HEK293 (cell line): ENCODE results near the gene GAS7.

ENCODE experiments used
- CTCF ChIA-PET: fragments of 350-600 bp; formaldehyde crosslinking; extraction: SDS; loops from one replicate; lab custom pipeline; 2021; ENCODE audit warnings: antibody characterized with exemption; lab: Yijun Ruan, JAX
- POLR2A ChIA-PET: fragments of 300-600 bp; formaldehyde crosslinking; extraction: SDS; loops from one replicate; lab custom pipeline; 2020; ENCODE audit warnings: antibody characterized with exemption, inconsistent platforms; lab: Yijun Ruan, JAX
- H3K27ac ChIP-seq: fragments of 200-500 bp; sonication (Bioruptor generic); 2 replicates; pipeline ENCODE4 v1.5.1; 2014; ENCODE audit warnings: low read depth, low read length, control low read depth, inconsistent platforms; ENCODE audit errors: extremely low read depth
- H3K36me3 ChIP-seq, 2 experiments: fragments of 200-500 bp in 1 of 2; sonication (Bioruptor generic) in 1 of 2; 1 replicate in 1 of 2; 2 replicates in 1 of 2; pipeline ENCODE4 v1.5.1; 2014 to 2017; ENCODE audit warnings: inconsistent platforms in 2 of 2, low read length in 2 of 2; ENCODE audit not compliant: control insufficient read depth in 2 of 2, insufficient read depth in 1 of 2
- H3K4me1 ChIP-seq: fragments of 200-500 bp; sonication (Bioruptor generic); 2 replicates; pipeline ENCODE4 v1.5.1; 2014; ENCODE audit warnings: mild to moderate bottlenecking, low read length, inconsistent platforms; ENCODE audit not compliant: control insufficient read depth, insufficient read depth
- H3K4me3 ChIP-seq: 2 replicates; pipeline ENCODE4 v1.5.1; 2011; ENCODE audit warnings: low read depth, mild to moderate bottlenecking, control low read depth, low read length, moderate library complexity
- H3K9me3 ChIP-seq: fragments of 200-500 bp; sonication (Bioruptor generic); 2 replicates; pipeline ENCODE4 v1.5.1; 2014; ENCODE audit warnings: low read depth, low read length, inconsistent platforms; ENCODE audit not compliant: control insufficient read depth, insufficient read depth
- KLF7 ChIP-seq: fragments of 450-650 bp; formaldehyde crosslinking; IDR thresholded peaks from 2 replicates; pipeline ENCODE4 v1.5.1; 2016; ENCODE audit warnings: missing biosample characterization, missing genetic modification characterization, borderline replicate concordance
- MEIS1 ChIP-seq: sonication (generic); formaldehyde crosslinking; IDR thresholded peaks from 2 replicates; pipeline ENCODE4 v1.8.1; 2022; ENCODE audit warnings: missing genetic modification reagents, mild to moderate bottlenecking, borderline replicate concordance
- MYNN ChIP-seq: fragments of 450-650 bp; formaldehyde crosslinking; IDR thresholded peaks from 2 replicates; pipeline ENCODE4 v1.5.1; 2016; ENCODE audit warnings: missing biosample characterization, missing genetic modification characterization, borderline replicate concordance
- PATZ1 ChIP-seq: fragments of 450-650 bp; formaldehyde crosslinking; IDR thresholded peaks from 2 replicates; pipeline ENCODE4 v1.5.1; 2016; ENCODE audit warnings: missing biosample characterization, missing genetic modification characterization
- SP2 ChIP-seq: fragments of 450-650 bp; formaldehyde crosslinking; IDR thresholded peaks from 2 replicates; pipeline ENCODE4 v1.5.1; 2016; ENCODE audit warnings: missing biosample characterization, missing genetic modification characterization
- SP3 ChIP-seq: fragments of 450-650 bp; formaldehyde crosslinking; IDR thresholded peaks from 2 replicates; pipeline ENCODE4 v1.5.1; 2016; ENCODE audit warnings: missing biosample characterization, missing genetic modification characterization
- SP7 ChIP-seq: fragments of 450-650 bp; formaldehyde crosslinking; IDR thresholded peaks from 2 replicates; pipeline ENCODE4 v1.5.1; 2016; ENCODE audit warnings: missing biosample characterization, missing genetic modification characterization
- TCF7L2 ChIP-seq: IDR thresholded peaks from 2 replicates; pipeline ENCODE4 v1.6.1; 2011; ENCODE audit warnings: low read depth, mild to moderate bottlenecking, inconsistent platforms, low read length, moderate library complexity, borderline replicate concordance
- WT1 ChIP-seq: fragments of 450-650 bp; formaldehyde crosslinking; IDR thresholded peaks from 2 replicates; pipeline ENCODE4 v1.5.1; 2016; ENCODE audit warnings: missing biosample characterization, missing genetic modification characterization
- ZFP69B ChIP-seq: fragments of 450-650 bp; formaldehyde crosslinking; IDR thresholded peaks from 2 replicates; pipeline ENCODE4 v1.5.1; 2016; ENCODE audit warnings: missing biosample characterization, missing genetic modification characterization
- ZNF112 ChIP-seq: fragments of 450-650 bp; formaldehyde crosslinking; IDR thresholded peaks from 2 replicates; pipeline ENCODE4 v1.5.0; 2017; ENCODE audit warnings: missing biosample characterization, missing genetic modification characterization
- ZNF140 ChIP-seq: fragments of 450-650 bp; formaldehyde crosslinking; IDR thresholded peaks from 2 replicates; pipeline ENCODE4 v1.5.1; 2016; ENCODE audit warnings: missing biosample characterization, missing genetic modification characterization
- ZNF16 ChIP-seq: fragments of 450-650 bp; formaldehyde crosslinking; IDR thresholded peaks from 2 replicates; pipeline ENCODE4 v1.5.1; 2016; ENCODE audit warnings: low read depth, missing biosample characterization, missing genetic modification characterization
- ZNF175 ChIP-seq: fragments of 450-650 bp; formaldehyde crosslinking; IDR thresholded peaks from 2 replicates; pipeline ENCODE4 v1.5.1; 2016; ENCODE audit warnings: missing biosample characterization, missing genetic modification characterization
- ZNF184 ChIP-seq: fragments of 450-650 bp; IDR thresholded peaks from 2 replicates; pipeline ENCODE4 v1.5.1; 2018; ENCODE audit warnings: missing biosample characterization, mild to moderate bottlenecking, missing genetic modification characterization
- ZNF302 ChIP-seq: fragments of 450-650 bp; formaldehyde crosslinking; IDR thresholded peaks from 2 replicates; pipeline ENCODE4 v1.5.1; 2016; ENCODE audit warnings: missing biosample characterization, missing genetic modification characterization, low read depth
- ZNF433 ChIP-seq: fragments of 450-650 bp; formaldehyde crosslinking; IDR thresholded peaks from 2 replicates; pipeline ENCODE4 v1.5.1; 2016; ENCODE audit warnings: missing biosample characterization, missing genetic modification characterization, low read depth
- ZNF514 ChIP-seq: fragments of 450-650 bp; formaldehyde crosslinking; IDR thresholded peaks from 2 replicates; pipeline ENCODE4 v1.5.1; 2016; ENCODE audit warnings: missing biosample characterization, missing genetic modification characterization
- ZNF530 ChIP-seq: fragments of 450-650 bp; formaldehyde crosslinking; IDR thresholded peaks from 2 replicates; pipeline ENCODE4 v1.5.1; 2016; ENCODE audit warnings: low read depth, missing biosample characterization, missing genetic modification characterization
- ZNF549 ChIP-seq: fragments of 450-650 bp; IDR thresholded peaks from 2 replicates; pipeline ENCODE4 v1.5.1; 2018; ENCODE audit warnings: missing biosample characterization, missing genetic modification characterization, mild to moderate bottlenecking, inconsistent platforms, moderate library complexity
- ZNF585B ChIP-seq: fragments of 450-650 bp; formaldehyde crosslinking; IDR thresholded peaks from 2 replicates; pipeline ENCODE4 v1.5.1; 2016; ENCODE audit warnings: missing biosample characterization, missing genetic modification characterization
- ZNF621 ChIP-seq: fragments of 450-650 bp; formaldehyde crosslinking; IDR thresholded peaks from 2 replicates; pipeline ENCODE4 v1.5.1; 2017; ENCODE audit warnings: missing biosample characterization, missing genetic modification characterization
- ZNF670 ChIP-seq: fragments of 450-650 bp; formaldehyde crosslinking; IDR thresholded peaks from 2 replicates; pipeline ENCODE4 v1.5.1; 2016; ENCODE audit warnings: missing biosample characterization, missing genetic modification characterization, low read depth
- ZNF677 ChIP-seq: fragments of 450-650 bp; IDR thresholded peaks from 2 replicates; pipeline ENCODE4 v1.5.0; 2018; ENCODE audit warnings: missing biosample characterization, mild to moderate bottlenecking, missing genetic modification characterization, moderate library complexity
- ZNF76 ChIP-seq: fragments of 450-650 bp; formaldehyde crosslinking; IDR thresholded peaks from 2 replicates; pipeline ENCODE4; 2016; ENCODE audit warnings: low read depth, missing biosample characterization, missing genetic modification characterization, borderline replicate concordance
- ZSCAN23 ChIP-seq: fragments of 450-650 bp; formaldehyde crosslinking; IDR thresholded peaks from 2 replicates; pipeline ENCODE4 v1.5.1; 2016; ENCODE audit warnings: missing biosample characterization, missing genetic modification characterization
- TF ChIP-seq, protein P1 (sequence below): IDR thresholded peaks from 2 replicates; pipeline ENCODE4 v1.6.1; 2011; ENCODE audit warnings: mild to moderate bottlenecking, low read depth, low read length, borderline replicate concordance
- TF ChIP-seq, protein P2 (sequence below): fragments of 450-650 bp; formaldehyde crosslinking; IDR thresholded peaks from 2 replicates; pipeline ENCODE4 v1.5.1; 2016; ENCODE audit warnings: missing biosample characterization, missing genetic modification characterization
- TF ChIP-seq, protein P3 (sequence below): fragments of 450-650 bp; formaldehyde crosslinking; IDR thresholded peaks from 2 replicates; pipeline ENCODE4 v1.5.1; 2016; ENCODE audit warnings: missing biosample characterization, missing genetic modification characterization

Gene GAS7

GRCh38 chr17:9991796-9992195, 206.6 kb downstream of the GAS7 start:
- TF ChIP-seq ZNF302 (no peak), MYNN (tag by site-specific recombination) (no peak), ZNF514 (tag by site-specific recombination) (no peak), MEIS1 (CRISPR knock-in tag) (no peak), ZNF175 (tag by site-specific recombination) (no peak), WT1 (tag by site-specific recombination) (no peak), ZNF76 (tag by site-specific recombination) (no peak), SP7 (no peak), ZNF670 (tag by site-specific recombination) (no peak), ZNF140 (tag by site-specific recombination) (no peak), TCF7L2 (no peak), ZSCAN23 (tag by site-specific recombination) (no peak), PATZ1 (tag by site-specific recombination) (no peak), ZNF112 (tag by site-specific recombination) (no peak), ZNF677 (tag by site-specific recombination) (no peak), ZNF16 (no peak), KLF7 (no peak)
- TF ChIP-seq, protein P1, sequence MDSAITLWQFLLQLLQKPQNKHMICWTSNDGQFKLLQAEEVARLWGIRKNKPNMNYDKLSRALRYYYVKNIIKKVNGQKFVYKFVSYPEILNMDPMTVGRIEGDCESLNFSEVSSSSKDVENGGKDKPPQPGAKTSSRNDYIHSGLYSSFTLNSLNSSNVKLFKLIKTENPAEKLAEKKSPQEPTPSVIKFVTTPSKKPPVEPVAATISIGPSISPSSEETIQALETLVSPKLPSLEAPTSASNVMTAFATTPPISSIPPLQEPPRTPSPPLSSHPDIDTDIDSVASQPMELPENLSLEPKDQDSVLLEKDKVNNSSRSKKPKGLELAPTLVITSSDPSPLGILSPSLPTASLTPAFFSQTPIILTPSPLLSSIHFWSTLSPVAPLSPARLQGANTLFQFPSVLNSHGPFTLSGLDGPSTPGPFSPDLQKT: no peak
- TF ChIP-seq, protein P2, sequence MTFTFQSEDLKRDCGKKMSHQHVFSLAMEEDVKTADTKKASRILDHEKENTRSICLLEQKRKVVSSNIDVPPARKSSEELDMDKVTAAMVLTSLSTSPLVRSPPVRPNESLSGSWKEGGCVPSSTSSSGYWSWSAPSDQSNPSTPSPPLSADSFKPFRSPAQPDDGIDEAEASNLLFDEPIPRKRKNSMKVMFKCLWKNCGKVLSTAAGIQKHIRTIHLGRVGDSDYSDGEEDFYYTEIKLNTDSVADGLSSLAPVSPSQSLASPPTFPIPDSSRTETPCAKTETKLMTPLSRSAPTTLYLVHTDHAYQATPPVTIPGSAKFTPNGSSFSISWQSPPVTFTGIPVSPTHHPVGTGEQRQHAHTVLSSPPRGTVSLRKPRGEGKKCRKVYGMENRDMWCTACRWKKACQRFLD (tag by site-specific recombination): no peak
- TF ChIP-seq, all 188 proteins: peak for 0
- CTCF ChIA-PET: interaction anchor here (0.9 to 1.9 kb wide), 2 partner anchors 10 to 63 kb away, joined by 3 to 11 read pairs; no protein-coding TSS in a partner anchor
- no peaks in the 10 kb centered on the region for H3K9me3 ChIP-seq

GRCh38 chr17:9991351-9991750, 207.1 kb downstream of the GAS7 start:
- H3K9me3 ChIP-seq: no peaks in the 10 kb centered on the region
- no peak overlapping the region for H3K4me3 ChIP-seq
- CTCF ChIA-PET: interaction anchor here (0.9 to 1.9 kb wide), 2 partner anchors 10 to 62 kb away, joined by 3 to 11 read pairs; no protein-coding TSS in a partner anchor
- H3K36me3 ChIP-seq: no peaks in the 10 kb centered on the region
- no peak overlapping the region for H3K27ac ChIP-seq
- POLR2A ChIA-PET: no interaction called here
- H3K4me1 ChIP-seq: no peaks in the 10 kb centered on the region
- no peak for TF ChIP-seq ZNF549 (tag by site-specific recombination)
- no peak for TF ChIP-seq ZNF112 (tag by site-specific recombination)
- TF ChIP-seq ZNF184 (tag by site-specific recombination): no peak
- no peak for TF ChIP-seq ZNF621
- TF ChIP-seq, protein P3, sequence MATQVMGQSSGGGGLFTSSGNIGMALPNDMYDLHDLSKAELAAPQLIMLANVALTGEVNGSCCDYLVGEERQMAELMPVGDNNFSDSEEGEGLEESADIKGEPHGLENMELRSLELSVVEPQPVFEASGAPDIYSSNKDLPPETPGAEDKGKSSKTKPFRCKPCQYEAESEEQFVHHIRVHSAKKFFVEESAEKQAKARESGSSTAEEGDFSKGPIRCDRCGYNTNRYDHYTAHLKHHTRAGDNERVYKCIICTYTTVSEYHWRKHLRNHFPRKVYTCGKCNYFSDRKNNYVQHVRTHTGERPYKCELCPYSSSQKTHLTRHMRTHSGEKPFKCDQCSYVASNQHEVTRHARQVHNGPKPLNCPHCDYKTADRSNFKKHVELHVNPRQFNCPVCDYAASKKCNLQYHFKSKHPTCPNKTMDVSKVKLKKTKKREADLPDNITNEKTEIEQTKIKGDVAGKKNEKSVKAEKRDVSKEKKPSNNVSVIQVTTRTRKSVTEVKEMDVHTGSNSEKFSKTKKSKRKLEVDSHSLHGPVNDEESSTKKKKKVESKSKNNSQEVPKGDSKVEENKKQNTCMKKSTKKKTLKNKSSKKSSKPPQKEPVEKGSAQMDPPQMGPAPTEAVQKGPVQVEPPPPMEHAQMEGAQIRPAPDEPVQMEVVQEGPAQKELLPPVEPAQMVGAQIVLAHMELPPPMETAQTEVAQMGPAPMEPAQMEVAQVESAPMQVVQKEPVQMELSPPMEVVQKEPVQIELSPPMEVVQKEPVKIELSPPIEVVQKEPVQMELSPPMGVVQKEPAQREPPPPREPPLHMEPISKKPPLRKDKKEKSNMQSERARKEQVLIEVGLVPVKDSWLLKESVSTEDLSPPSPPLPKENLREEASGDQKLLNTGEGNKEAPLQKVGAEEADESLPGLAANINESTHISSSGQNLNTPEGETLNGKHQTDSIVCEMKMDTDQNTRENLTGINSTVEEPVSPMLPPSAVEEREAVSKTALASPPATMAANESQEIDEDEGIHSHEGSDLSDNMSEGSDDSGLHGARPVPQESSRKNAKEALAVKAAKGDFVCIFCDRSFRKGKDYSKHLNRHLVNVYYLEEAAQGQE (tag by site-specific recombination): no peak
- no peak for TF ChIP-seq SP2 (tag by site-specific recombination)
- TF ChIP-seq ZFP69B (tag by site-specific recombination): no peak
- no peak for TF ChIP-seq ZNF433 (tag by site-specific recombination)
- no peak for TF ChIP-seq ZNF585B
- no peak for TF ChIP-seq SP3
- no peak for TF ChIP-seq ZNF530 (tag by site-specific recombination)

More at GRCh38 chr17:9991796-9992195, 206.6 kb downstream of the GAS7 start:
- Histone ChIP-seq H3K4me3 (no peak overlapping the region), H3K27ac (no peak overlapping the region), H3K4me1 (no peaks in the 10 kb centered on the region), H3K36me3 (no peaks in the 10 kb centered on the region)
- POLR2A ChIA-PET: no interaction called here
